CD14-positive monocyte (primary cell): ENCODE measurements around the gene GNAT1. TPM values are rescaled to one million over a fixed set of nuclear protein-coding genes. Genes with fewer than 3 reads are reported as not detected.

Experiments used
- DNase-seq, 3 donors: peaks; one replicate each; pipeline ENCODE4 v3.0.0-alpha.2; 2011 to 2022
- H2AFZ ChIP-seq: 2 replicates; pipeline ENCODE4 v1.6.0; 2012; ENCODE audit warnings: mild to moderate bottlenecking, low read depth, low read length, inconsistent platforms; ENCODE audit not compliant: insufficient read depth, poor library complexity, severe bottlenecking
- H3K27ac ChIP-seq, 2 donors: 1 replicate in 1 of 2; 2 replicates in 1 of 2; pipeline ENCODE4 v1.5.1; 2012 to 2013; ENCODE audit warnings: low read length in 2 of 2, control low read depth in 1 of 2, inconsistent platforms in 1 of 2, low read depth in 1 of 2, mild to moderate bottlenecking in 1 of 2
- H3K27me3 ChIP-seq, 2 donors: one replicate each; pipeline versions ENCODE4 v1.6.0 to v1.6.1; 2011 to 2013; ENCODE audit warnings: low read length in 2 of 2; ENCODE audit not compliant: control insufficient read depth in 2 of 2, insufficient read depth in 2 of 2
- H3K36me3 ChIP-seq, 2 donors: replicated peaks in 1 of 2; 1 replicate in 1 of 2; 2 replicates in 1 of 2; pipeline versions ENCODE4 v1.5.1 to v1.6.1; 2012 to 2013; ENCODE audit warnings: low read length in 2 of 2, control low read depth in 1 of 2, inconsistent platforms in 1 of 2, mild to moderate bottlenecking in 1 of 2; ENCODE audit not compliant: insufficient read depth in 2 of 2, control insufficient read depth in 1 of 2
- H3K4me1 ChIP-seq, 2 donors: 1 replicate in 1 of 2; 2 replicates in 1 of 2; pipeline versions ENCODE4 v1.5.1 to v1.6.1; 2012 to 2013; ENCODE audit warnings: low read length in 2 of 2, control low read depth in 1 of 2, inconsistent platforms in 1 of 2, mild to moderate bottlenecking in 1 of 2, moderate library complexity in 1 of 2; ENCODE audit not compliant: insufficient read depth in 2 of 2, control insufficient read depth in 1 of 2
- H3K4me2 ChIP-seq: replicated peaks from 2 replicates; pipeline ENCODE3; 2012; ENCODE audit warnings: low read length, moderate library complexity, mild to moderate bottlenecking; ENCODE audit not compliant: poor library complexity, severe bottlenecking; ENCODE audit errors: extremely low read depth
- H3K4me3 ChIP-seq, 3 experiments: fragments of 200-600 bp in 1 of 3; sonication (generic) in 1 of 3; replicated peaks in 1 of 3; 1 replicate in 2 of 3; 2 replicates in 1 of 3; pipeline ENCODE4 v1.5.1; 2011 to 2013; ENCODE audit warnings: low read length in 3 of 3, mild to moderate bottlenecking in 3 of 3, control low read depth in 2 of 3, low read depth in 2 of 3, inconsistent platforms in 1 of 3, moderate library complexity in 1 of 3
- H3K79me2 ChIP-seq: 2 replicates; pipeline ENCODE4 v1.6.0; 2012; ENCODE audit warnings: mild to moderate bottlenecking, control low read depth, inconsistent platforms, low read length, moderate library complexity; ENCODE audit not compliant: insufficient read depth
- H3K9ac ChIP-seq: 2 replicates; pipeline ENCODE4 v1.6.0; 2017; ENCODE audit warnings: low read length, mild to moderate bottlenecking; ENCODE audit not compliant: insufficient read depth, poor library complexity, severe bottlenecking
- H3K9me3 ChIP-seq, 2 donors: replicated peaks in 1 of 2; 1 replicate in 1 of 2; 2 replicates in 1 of 2; pipeline versions ENCODE4 v1.5.1 to v1.6.1; 2012 to 2013; ENCODE audit warnings: low read length in 2 of 2, control low read depth in 1 of 2; ENCODE audit not compliant: control insufficient read depth in 1 of 2, insufficient read depth in 1 of 2
- H4K20me1 ChIP-seq: 2 replicates; pipeline ENCODE4 v1.6.0; 2012; ENCODE audit warnings: mild to moderate bottlenecking, low read length, control low read depth, moderate library complexity; ENCODE audit not compliant: insufficient read depth
- H3K27ac Mint-ChIP-seq, 7 donors: one replicate each; pipeline ENCODE4 v1.8.0; 2020; ENCODE audit warnings: mild to moderate bottlenecking in 7 of 7, mixed read lengths in 7 of 7, moderate library complexity in 6 of 7, inconsistent platforms in 2 of 7
- H3K27me3 Mint-ChIP-seq, 3 donors: one replicate each; pipeline ENCODE4 v1.8.0; 2021 to 2022; ENCODE audit warnings: low read depth in 3 of 3, mild to moderate bottlenecking in 3 of 3, mixed read lengths in 3 of 3, moderate library complexity in 3 of 3, inconsistent platforms in 1 of 3
- H3K36me3 Mint-ChIP-seq, 2 donors: one replicate each; pipeline ENCODE4 v1.8.0; 2020; ENCODE audit warnings: mixed read lengths in 2 of 2, inconsistent platforms in 1 of 2, mild to moderate bottlenecking in 1 of 2
- H3K4me1 Mint-ChIP-seq: one replicate; pipeline ENCODE4 v1.8.0; 2020; ENCODE audit warnings: mild to moderate bottlenecking, mixed read lengths
- H3K4me3 Mint-ChIP-seq, 2 donors: one replicate each; pipeline ENCODE4 v1.8.0; 2020; ENCODE audit warnings: mild to moderate bottlenecking in 2 of 2, mixed read lengths in 2 of 2, moderate library complexity in 1 of 2
- H3K9me3 Mint-ChIP-seq, 7 donors: one replicate each; pipeline ENCODE4 v1.8.0; 2020 to 2022; ENCODE audit warnings: mixed read lengths in 7 of 7, mild to moderate bottlenecking in 6 of 7, moderate library complexity in 6 of 7, inconsistent platforms in 2 of 7
- WGBS: methylation state at CpG from one replicate; pipeline ENCODE4 v1.1.5; 2013; ENCODE audit warnings: missing lambda C conversion rate; ENCODE audit not compliant: insufficient coverage; 5-methylcytosine and 5-hydroxymethylcytosine counted together
- intact Hi-C, 2 donors: fragments of 100-400 bp; cut with micrococcal nuclease; formaldehyde crosslinking; loops; one replicate each; pipeline versions ENCODE4 v1.15.0 to v1.15.1; 2023
- polyA plus RNA-seq, 3 donors: library from polyadenylated mRNA; depleted of rRNA in 1 of 3; unstranded in 2 of 3; stranded (reverse) in 1 of 3; fragments of 300-500 nt in 2 of 3; fragments of >200 nt in 1 of 3; fragmentation: Illumina TruSeq in 2 of 3; gene quantifications; 1 replicate in 2 of 3; 2 replicates in 1 of 3; pipeline ENCODE4 v1.2.3, GENCODE V29; 2012 to 2021
- small RNA-seq: library from RNA; depleted of rRNA; stranded (forward); fragments of <200 nt; gene quantifications from one replicate; pipeline ENCODE3, GENCODE V24; 2012; ENCODE audit warnings: low read depth; ENCODE audit not compliant: insufficient read length
- TF ChIP-seq, protein P1 (sequence below): fragments of 200-600 bp; IDR thresholded peaks from one replicate; pipeline ENCODE4 v1.8.0; 2022; ENCODE audit warnings: antibody characterized with exemption, mild to moderate bottlenecking

The GNAT1 gene
- polyA plus RNA-seq, 3 donors = not detected

DNA sequence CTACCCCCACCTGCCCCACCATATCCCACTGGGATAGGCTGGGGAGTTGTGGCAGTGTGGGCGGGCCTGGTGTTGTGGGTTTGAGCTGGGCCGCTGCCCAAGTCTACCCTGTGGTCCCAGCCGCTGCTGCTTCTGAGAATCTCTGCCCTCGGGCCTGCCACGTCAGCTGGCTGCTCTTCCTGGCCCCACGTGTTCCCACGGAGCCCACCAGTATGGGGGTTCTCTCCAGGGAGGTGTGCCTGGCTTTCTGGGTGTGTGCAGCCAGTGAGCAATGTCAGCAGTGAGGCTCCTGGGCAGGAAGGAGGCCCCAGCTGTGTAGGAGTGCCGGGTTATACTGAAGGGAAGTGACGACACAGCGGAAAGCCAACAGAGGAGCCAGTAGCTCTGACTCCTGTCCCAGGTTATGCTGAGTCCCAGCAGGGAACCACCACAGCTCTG lies 55.1 kb downstream of the GNAT1 start:
- Histone ChIP-seq H3K27ac (peak overlapping the region; percentile 98 to 100), H3K36me3 (peaks cover 48% of the 10 kb centered on the region in 2 donors), H3K27me3 (no peaks in the 10 kb centered on the region), H3K79me2 (peaks cover 100% of the 10 kb centered on the region), H3K9me3 (no peaks in the 10 kb centered on the region), H3K4me2 (peak overlapping the region; percentile 83), H2AFZ (no peak overlapping the region), H3K9ac (peak overlapping the region; percentile 61), H3K4me3 (peak overlapping the region in 2 of 3 experiments; percentile 28 to 73), H3K4me1 (peaks cover 87 to 90% of the 10 kb centered on the region in 2 donors), H4K20me1 (peaks cover 92% of the 10 kb centered on the region)
- Mint-ChIP-seq H3K27me3 (peaks cover 0 to 3% (median 0%) of the 10 kb centered on the region in 3 donors), H3K27ac (peak overlapping the region; percentile 96 to 98 (median 98)), H3K4me1 (peaks cover 87% of the 10 kb centered on the region), H3K36me3 (peaks cover 38 to 78% of the 10 kb centered on the region in 2 donors), H3K4me3 (peak overlapping the region; percentile 74 to 88), H3K9me3 (peaks cover 0 to 2% (median 0%) of the 10 kb centered on the region in 7 donors)
- DNase-seq = peak; percentile 75 to 89 (median 77)
- intact Hi-C loops = loop anchor here (1.0 to 2.0 kb wide), 2 partner anchors 19 to 20 kb away; no protein-coding TSS in a partner anchor
- WGBS = 3% methylated on average over 7 of the region's 10 CpGs
- TF ChIP-seq, protein P1, sequence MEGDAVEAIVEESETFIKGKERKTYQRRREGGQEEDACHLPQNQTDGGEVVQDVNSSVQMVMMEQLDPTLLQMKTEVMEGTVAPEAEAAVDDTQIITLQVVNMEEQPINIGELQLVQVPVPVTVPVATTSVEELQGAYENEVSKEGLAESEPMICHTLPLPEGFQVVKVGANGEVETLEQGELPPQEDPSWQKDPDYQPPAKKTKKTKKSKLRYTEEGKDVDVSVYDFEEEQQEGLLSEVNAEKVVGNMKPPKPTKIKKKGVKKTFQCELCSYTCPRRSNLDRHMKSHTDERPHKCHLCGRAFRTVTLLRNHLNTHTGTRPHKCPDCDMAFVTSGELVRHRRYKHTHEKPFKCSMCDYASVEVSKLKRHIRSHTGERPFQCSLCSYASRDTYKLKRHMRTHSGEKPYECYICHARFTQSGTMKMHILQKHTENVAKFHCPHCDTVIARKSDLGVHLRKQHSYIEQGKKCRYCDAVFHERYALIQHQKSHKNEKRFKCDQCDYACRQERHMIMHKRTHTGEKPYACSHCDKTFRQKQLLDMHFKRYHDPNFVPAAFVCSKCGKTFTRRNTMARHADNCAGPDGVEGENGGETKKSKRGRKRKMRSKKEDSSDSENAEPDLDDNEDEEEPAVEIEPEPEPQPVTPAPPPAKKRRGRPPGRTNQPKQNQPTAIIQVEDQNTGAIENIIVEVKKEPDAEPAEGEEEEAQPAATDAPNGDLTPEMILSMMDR = peak; percentile 77

Small RNA genes within 50 kb of the gene (small RNA-seq; reads per million reads assigned to genes)
- gene MIR566 (not detected), gene MIR5787 (not detected)

Other genes starting within 250 kb of the GNAT1 start
- 100 to 1,000 TPM in 1 of 3 donors, 10 to 100 TPM in 1, 1 to 10 TPM in 1; 9.7 to 332 (median 18.5) TPM for gene RBM5, start 102.7 kb upstream of the GNAT1 start, polyA plus RNA-seq
- gene SEMA3F, start 36.3 kb upstream of the GNAT1 start, polyA plus RNA-seq = under 1 TPM in 1 of 3 donors, not detected in 2; 0.01 TPM
- not detected for gene SLC38A3, start 13.7 kb downstream of the GNAT1 start, polyA plus RNA-seq
- gene GNAI2, start 44.6 kb downstream of the GNAT1 start, polyA plus RNA-seq = 1,000 to 10,000 TPM in 2 of 3 donors, 100 to 1,000 TPM in 1; 914 to 1,492 (median 1,165) TPM
- gene SEMA3B, start 77.5 kb downstream of the GNAT1 start, polyA plus RNA-seq = under 1 TPM in 1 of 3 donors, not detected in 2; 0.56 TPM
- gene LSMEM2, start 87.5 kb downstream of the GNAT1 start, polyA plus RNA-seq = not detected
- 10 to 100 TPM; 17.1 to 35.1 (median 23.3) TPM for gene IFRD2, start 100.8 kb downstream of the GNAT1 start, polyA plus RNA-seq
- gene HYAL3, start 107.8 kb downstream of the GNAT1 start, polyA plus RNA-seq = 1 to 10 TPM; 3.4 to 5.8 (median 4.9) TPM
- gene NAA80, start 107.8 kb downstream of the GNAT1 start, polyA plus RNA-seq = 10 to 100 TPM in 1 of 3 donors, 1 to 10 TPM in 2; 2.3 to 21.3 (median 4.6) TPM
- gene HYAL1, start 112.0 kb downstream of the GNAT1 start, polyA plus RNA-seq = under 1 TPM in 1 of 3 donors, not detected in 2; 0.57 TPM
- 10 to 100 TPM; 18.3 to 25.8 (median 18.9) TPM for gene HYAL2, start 131.1 kb downstream of the GNAT1 start, polyA plus RNA-seq
- 10 to 100 TPM; 22.6 to 55.7 (median 47.0) TPM for gene TUSC2, start 136.6 kb downstream of the GNAT1 start, polyA plus RNA-seq
- gene RASSF1, start 149.2 kb downstream of the GNAT1 start, polyA plus RNA-seq = 100 to 1,000 TPM in 1 of 3 donors, 10 to 100 TPM in 2; 16.0 to 229 (median 24.0) TPM
- 1 to 10 TPM in 1 of 3 donors, under 1 TPM in 2; 0.12 to 1.7 (median 0.19) TPM for gene ZMYND10, start 154.1 kb downstream of the GNAT1 start, polyA plus RNA-seq
- gene NPRL2, start 159.2 kb downstream of the GNAT1 start, polyA plus RNA-seq = 10 to 100 TPM; 20.9 to 37.9 (median 23.5) TPM
- gene CYB561D2, start 159.3 kb downstream of the GNAT1 start, polyA plus RNA-seq = 10 to 100 TPM; 78.9 to 94.0 (median 82.5) TPM
- 10 to 100 TPM; 14.5 to 36.2 (median 32.9) TPM for gene TMEM115, start 167.9 kb downstream of the GNAT1 start, polyA plus RNA-seq